HG03571 (cell line): ENCODE results near the gene PTPN2.

Experiments
- ATAC-seq: cut with Tn5 transposase; IDR thresholded peaks from one replicate; pipeline ENCODE4 v1.9.1; 2021; ENCODE audit not compliant: unreplicated experiment

Gene PTPN2

GRCh38 chr18:12828116-12829051, 55.7 kb downstream of the PTPN2 start:
- ATAC-seq: no peak

DNA sequence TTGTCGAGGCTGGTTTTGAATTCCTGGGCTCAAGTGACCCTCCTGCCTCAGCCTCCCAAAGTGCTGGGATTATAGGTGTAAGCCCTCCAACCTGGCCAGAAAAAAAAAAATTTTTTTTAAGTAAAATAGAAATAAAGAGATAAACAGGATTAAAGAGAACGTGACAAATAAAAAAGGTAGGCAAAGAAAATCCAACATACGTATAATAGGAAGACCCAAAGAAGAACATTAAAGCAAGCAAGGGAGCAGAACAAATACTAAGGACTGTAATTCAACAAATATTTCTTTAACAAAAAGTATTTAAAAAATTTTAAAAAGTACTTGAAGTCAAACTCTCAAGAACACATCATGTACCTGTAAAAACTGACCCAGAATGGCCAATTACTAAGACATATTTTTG, 56.4 kb downstream of the PTPN2 start:
- ATAC-seq: no peak

DNA sequence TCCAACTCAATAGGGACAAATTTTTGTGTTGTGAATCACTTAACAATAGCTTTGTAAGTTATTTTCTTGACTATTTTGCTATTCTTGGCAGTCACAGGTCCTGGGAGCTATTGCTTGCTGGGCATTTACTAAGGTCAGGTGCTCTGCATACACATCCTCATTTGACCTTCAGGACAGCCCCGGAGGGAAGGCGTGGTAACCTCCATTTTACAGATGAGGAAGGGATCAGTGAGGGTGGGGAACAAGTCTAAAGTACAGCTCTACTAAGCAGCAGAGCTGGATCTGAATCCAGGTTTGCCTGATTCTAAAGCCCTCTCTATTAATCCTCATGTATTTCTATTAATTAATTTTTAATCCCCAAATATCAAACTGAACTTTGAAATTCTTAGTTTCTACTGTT, 58.8 kb downstream of the PTPN2 start:
- no peak for ATAC-seq

- ATAC-seq: no peak
Observed at GRCh38 chr18:12823892-12824291, 60.1 kb downstream of the PTPN2 start.

GRCh38 chr18:12821408-12821807, 62.6 kb downstream of the PTPN2 start:
- no peak for ATAC-seq

- no peak for ATAC-seq
Observed at GRCh38 chr18:12820506-12820905, 63.5 kb downstream of the PTPN2 start.

- ATAC-seq: no peak
Observed at GRCh38 chr18:12819841-12820240, 64.2 kb downstream of the PTPN2 start.

DNA sequence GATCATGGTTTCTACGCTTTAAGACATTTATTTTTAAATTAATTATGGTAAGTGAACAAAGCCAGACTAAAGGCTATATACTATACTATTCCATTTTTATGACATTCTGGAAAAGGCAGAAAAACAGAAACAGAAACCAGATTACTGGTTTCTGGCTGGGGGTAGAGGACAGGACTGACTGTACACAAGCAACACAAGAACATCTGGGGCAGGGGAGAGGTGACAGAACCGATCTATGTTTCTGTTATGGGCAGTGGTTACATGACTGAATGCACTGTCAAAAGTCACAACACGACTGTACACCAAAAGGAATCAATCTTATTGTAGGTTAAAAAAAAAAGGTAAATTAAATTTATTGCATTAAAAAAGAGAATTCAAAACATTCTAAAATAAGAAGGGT, 64.7 kb downstream of the PTPN2 start:
- no peak for ATAC-seq

- no peak for ATAC-seq
Observed at GRCh38 chr18:12818243-12818642, 65.8 kb downstream of the PTPN2 start.

DNA sequence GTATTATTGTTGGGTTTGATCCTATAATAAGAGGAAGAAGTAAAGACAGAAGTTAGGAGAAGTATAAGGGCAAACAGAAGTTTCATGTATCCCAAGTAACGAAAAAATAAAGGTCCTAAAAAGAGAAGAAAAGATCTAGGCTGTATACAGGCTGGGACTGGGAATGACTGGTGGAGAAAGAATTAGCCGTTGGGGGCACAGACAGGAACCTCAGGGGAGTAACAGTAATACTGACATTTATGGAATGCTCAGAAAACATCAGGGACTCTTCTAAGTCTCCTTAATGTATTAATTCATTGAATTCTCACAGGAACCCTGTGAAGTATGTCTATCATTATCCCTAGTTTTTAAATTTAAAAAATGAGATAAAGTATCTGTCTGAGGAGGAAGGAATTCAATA, 67.6 kb downstream of the PTPN2 start:
- no peak for ATAC-seq

- ATAC-seq: no peak
Observed at GRCh38 chr18:12811191-12811950, 72.7 kb downstream of the PTPN2 start.

DNA sequence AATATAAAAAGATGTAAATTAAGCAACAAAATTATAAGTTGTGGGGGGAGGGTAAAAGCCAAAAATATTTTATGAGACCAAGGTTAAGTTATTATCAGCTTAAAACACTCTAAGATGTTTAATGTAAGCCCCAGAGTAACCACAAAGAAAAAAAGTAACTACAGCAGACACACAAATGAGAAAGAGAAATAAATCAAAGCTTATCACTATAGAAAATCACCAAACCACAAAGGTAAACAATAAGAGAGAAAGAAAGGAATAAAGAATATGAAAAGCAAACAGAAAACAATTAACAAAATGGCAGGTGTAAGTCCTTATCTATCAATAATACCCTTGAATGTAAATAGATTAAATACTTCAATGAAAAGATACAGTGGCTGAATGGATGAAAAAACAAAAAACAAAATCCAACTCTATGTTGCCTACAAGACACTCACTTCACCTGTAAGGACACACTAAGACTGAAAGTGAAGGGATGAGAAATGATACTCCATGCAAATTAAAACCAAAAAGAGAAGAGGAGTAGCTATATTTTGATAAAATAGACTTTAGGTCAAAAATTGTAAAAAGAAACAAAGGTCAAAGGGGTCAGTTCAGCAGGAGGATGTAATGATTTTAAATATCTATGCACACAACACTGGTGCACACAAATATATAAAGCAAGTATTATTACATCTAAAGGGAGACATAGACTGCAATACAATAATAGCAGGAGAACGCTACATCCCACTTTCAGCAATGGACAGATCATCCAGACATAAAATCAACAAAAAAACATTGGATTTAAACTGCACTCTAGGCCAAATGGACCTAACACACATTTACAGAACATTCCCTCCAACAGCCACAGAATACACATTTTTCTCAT, 80.7 kb downstream of the PTPN2 start:
- no peak for ATAC-seq

- ATAC-seq: no peak
Observed at GRCh38 chr18:12802538-12802937, 81.5 kb downstream of the PTPN2 start.

- no peak for ATAC-seq
Observed at GRCh38 chr18:12796448-12796847, 87.6 kb downstream of the PTPN2 start.

DNA sequence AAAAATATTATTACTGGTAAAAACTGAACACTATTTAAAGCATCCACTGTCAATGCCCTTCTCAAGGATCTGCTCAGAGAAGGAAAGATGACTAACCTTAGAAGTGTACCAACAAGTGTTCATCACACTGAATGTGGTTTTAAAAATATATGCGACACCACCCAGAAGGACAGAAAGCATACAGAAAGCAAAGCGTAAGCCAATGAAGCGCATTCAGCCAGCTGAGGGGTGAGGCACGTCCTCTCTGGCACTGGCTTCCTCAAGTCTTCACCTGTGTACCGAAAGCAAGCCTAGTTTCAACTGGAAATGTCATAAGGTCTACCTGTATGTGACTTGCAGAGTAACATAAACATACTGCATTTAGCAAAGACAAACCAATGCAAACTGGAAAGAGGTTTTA, 92.4 kb downstream of the PTPN2 start:
- ATAC-seq: no peak

DNA sequence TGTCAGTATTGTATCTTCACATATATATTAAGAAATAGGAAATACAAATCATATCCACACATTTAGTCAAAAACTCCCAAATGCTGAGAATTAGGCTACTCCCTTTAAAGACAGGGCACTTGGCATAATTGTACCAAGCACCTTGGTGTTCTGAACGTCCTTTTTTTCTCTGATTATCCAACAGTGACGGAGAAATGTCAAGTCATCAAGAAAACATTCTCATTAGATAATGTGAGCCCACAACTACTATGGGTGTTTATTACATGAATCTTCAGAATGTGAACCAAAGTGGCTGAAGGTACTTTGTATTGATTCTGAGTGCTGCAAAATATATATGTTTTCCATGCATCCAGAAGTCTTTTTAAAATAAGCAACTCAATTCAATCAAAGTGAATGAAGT, 97.4 kb downstream of the PTPN2 start:
- no peak for ATAC-seq

GRCh38 chr18:12783524-12783923, 100.5 kb downstream of the PTPN2 start:
- ATAC-seq: no peak

DNA sequence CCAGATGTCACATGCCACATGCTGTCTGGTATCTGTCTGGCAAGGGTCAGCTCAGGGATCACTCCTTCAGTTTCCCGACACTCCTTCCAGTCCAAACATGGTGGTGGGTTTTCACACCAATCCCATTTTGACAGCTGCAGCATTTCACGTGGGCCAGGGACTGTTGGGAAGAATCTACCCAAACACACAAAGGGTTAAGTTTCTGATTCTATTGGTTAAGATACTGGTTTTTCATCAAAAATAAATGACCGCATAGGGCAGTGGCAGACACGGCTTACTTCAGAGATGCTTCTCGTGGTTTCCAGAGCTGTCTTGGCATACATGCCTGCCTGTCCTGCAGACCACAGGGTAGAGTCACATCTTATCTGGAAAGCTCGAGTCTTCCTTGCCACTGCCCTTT, 101.5 kb downstream of the PTPN2 start:
- no peak for ATAC-seq

- no peak for ATAC-seq
Observed at GRCh38 chr18:12779456-12779855, 104.6 kb downstream of the PTPN2 start.

- ATAC-seq: no peak
Observed at GRCh38 chr18:12779043-12779442, 105.0 kb downstream of the PTPN2 start.

DNA sequence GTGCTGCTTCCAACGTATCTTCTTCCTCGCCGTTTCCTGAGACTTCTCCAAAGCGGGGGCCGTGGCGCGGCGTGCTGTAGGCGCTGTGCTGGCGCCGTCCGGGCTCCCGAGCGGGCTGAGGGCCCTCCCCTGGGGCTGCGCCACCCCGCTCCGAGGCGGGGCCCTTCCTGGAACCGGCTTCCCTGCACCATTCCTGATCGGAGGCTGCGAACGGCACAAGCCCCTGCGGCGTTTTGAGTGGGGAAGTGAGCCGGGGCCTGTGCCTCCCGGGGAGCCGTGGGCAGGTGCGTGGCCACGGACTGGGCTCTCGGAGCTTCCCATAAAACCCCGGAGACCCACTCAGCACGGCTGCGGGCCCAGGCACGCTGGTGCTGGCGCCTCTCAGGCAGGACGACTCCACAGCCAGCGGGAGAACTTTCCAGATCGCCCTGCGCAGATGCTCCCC, 106.5 kb downstream of the PTPN2 start:
- ATAC-seq: no peak
